K562 (cell line): ENCODE measurements around the gene ANKLE1. TPM values are rescaled to one million over a fixed set of nuclear protein-coding genes. Genes with fewer than 3 reads are reported as not detected.

Source experiments
- BCL6 ChIP-seq: fragments of 250-450 bp; sonication (Bioruptor Pico); IDR thresholded peaks from 2 replicates; pipeline ENCODE4 v1.4.0; 2020
- CC2D1A ChIP-seq: fragments of 450-650 bp; IDR thresholded peaks from 2 replicates; pipeline ENCODE4 v1.6.1; 2017; ENCODE audit warnings: mild to moderate bottlenecking
- EGR1 ChIP-seq: fragments of 450-650 bp; conservative IDR thresholded peaks from 2 replicates; pipeline ENCODE4 v1.6.1; 2017; ENCODE audit warnings: mild to moderate bottlenecking
- ETV1 ChIP-seq: fragments of 450-650 bp; conservative IDR thresholded peaks from 2 replicates; pipeline ENCODE4 v1.6.1; 2016; ENCODE audit warnings: missing genetic modification characterization, control low read depth, low read depth, missing compliant biosample characterization
- FOXK1 ChIP-seq: sonication (generic); formaldehyde crosslinking; IDR thresholded peaks from 2 replicates; pipeline ENCODE4 v1.8.0; 2022; ENCODE audit warnings: missing genetic modification reagents, mild to moderate bottlenecking, borderline replicate concordance
- HDAC8 ChIP-seq: fragments of 450-650 bp; IDR thresholded peaks from 2 replicates; pipeline ENCODE4 v1.6.1; 2016; ENCODE audit warnings: mild to moderate bottlenecking, missing genetic modification characterization, moderate library complexity, missing compliant biosample characterization
- KDM5B ChIP-seq: fragments of 200-600 bp; sonication (generic); IDR thresholded peaks from 2 replicates; pipeline ENCODE4 v1.6.1; 2012; ENCODE audit warnings: low read depth, mild to moderate bottlenecking, moderate library complexity, low read length, control low read depth, inconsistent platforms; ENCODE audit not compliant: insufficient replicate concordance
- MAX ChIP-seq: sonication (generic); formaldehyde crosslinking; IDR thresholded peaks from 2 replicates; pipeline ENCODE4 v1.9.0; 2022; ENCODE audit warnings: mild to moderate bottlenecking, missing genetic modification reagents
- MXI1 ChIP-seq: IDR thresholded peaks from 2 replicates; pipeline ENCODE4 v1.6.1; 2011; ENCODE audit warnings: low read depth, mild to moderate bottlenecking, improper control_type of control experiment, low read length
- NCOA6 ChIP-seq: fragments of 450-650 bp; IDR thresholded peaks from 2 replicates; pipeline ENCODE4 v1.6.1; 2017; ENCODE audit warnings: mild to moderate bottlenecking
- NFIX ChIP-seq: fragments of 250-450 bp; sonication (Bioruptor Pico); IDR thresholded peaks from 2 replicates; pipeline ENCODE4 v1.4.0; 2020; ENCODE audit warnings: low read depth, mild to moderate bottlenecking, moderate library complexity
- POLR3G ChIP-seq: IDR thresholded peaks from 2 replicates; pipeline ENCODE4 v1.6.1; 2011; ENCODE audit not compliant: insufficient read length, insufficient replicate concordance; ENCODE audit errors: extremely low read depth
- SPI1 ChIP-seq: IDR thresholded peaks from 2 replicates; pipeline ENCODE4 v1.6.1; 2011; ENCODE audit warnings: low read depth, low read length, control low read depth, borderline replicate concordance
- ZBTB1 ChIP-seq: sonication (generic); formaldehyde crosslinking; IDR thresholded peaks from 2 replicates; pipeline ENCODE4 v1.8.1; 2023; ENCODE audit warnings: missing genetic modification reagents, low read depth, mild to moderate bottlenecking, borderline replicate concordance
- ZBTB49 ChIP-seq: sonication (generic); formaldehyde crosslinking; IDR thresholded peaks from 2 replicates; pipeline ENCODE4 v1.8.0; 2022; ENCODE audit warnings: missing genetic modification reagents, mild to moderate bottlenecking, borderline replicate concordance
- ZNF551 ChIP-seq: fragments of 250-450 bp; sonication (Bioruptor Pico); IDR thresholded peaks from 2 replicates; pipeline ENCODE4 v1.5.0; 2021; ENCODE audit warnings: mild to moderate bottlenecking, moderate library complexity
- ZNF77 ChIP-seq: fragments of 250-450 bp; sonication (Bioruptor Pico); IDR thresholded peaks from 2 replicates; pipeline ENCODE4 v1.5.0; 2020
- polyA plus RNA-seq, 8 experiments: library from polyadenylated mRNA; depleted of rRNA in 4 of 8; stranded (reverse) in 5 of 8; unstranded in 3 of 8; fragments of >200 nt; fragmentation: Nextera tagmentation in 2 of 8; fragmentation: Illumina TruSeq in 1 of 8; extraction: Ambion mirVana in 2 of 8; extraction: Trizol in 1 of 8; gene quantifications; 2 replicates each; pipeline versions ENCODE4 v1.2.1 to v1.2.3, GENCODE V29; 2011 to 2014; ENCODE audit warnings: inconsistent platforms in 1 of 8, missing spikeins in 1 of 8
- total RNA-seq, 7 experiments: library from RNA; depleted of rRNA in 6 of 7; stranded (reverse); fragments of >200 nt in 6 of 7; fragmentation: Illumina TruSeq in 2 of 7; extraction: Trizol in 2 of 7; gene quantifications; 2 replicates each; pipeline versions ENCODE4 v1.2.1 to v1.2.3, GENCODE V29; 2011 to 2021; ENCODE audit warnings: low replicate concordance in 1 of 7
- TF ChIP-seq, protein P1 (sequence below): fragments of 450-650 bp; formaldehyde crosslinking; IDR thresholded peaks from 2 replicates; pipeline ENCODE4 v1.4.0; 2020; ENCODE audit warnings: mild to moderate bottlenecking, moderate library complexity
- TF ChIP-seq, protein P2 (sequence below): fragments of 450-650 bp; formaldehyde crosslinking; IDR thresholded peaks from 2 replicates; pipeline ENCODE4 v1.4.0; 2020; ENCODE audit warnings: mild to moderate bottlenecking
- TF ChIP-seq, protein P3 (sequence below): IDR thresholded peaks from 3 replicates; pipeline ENCODE4 v1.6.1; 2011; ENCODE audit warnings: borderline replicate concordance, mild to moderate bottlenecking, moderate library complexity; ENCODE audit not compliant: insufficient read length; ENCODE audit errors: extremely low read depth

ANKLE1 gene
- total and polyA plus RNA-seq, 9 of the 15 experiments (the other 6 are each of a cell fraction or from before 2014, with no cell fraction given), result 0.63 to 9.2 (median 2.9) TPM

- no peak for TF ChIP-seq ZBTB49
- peak; percentile 49; the same call in 1 of the 2 replicates for TF ChIP-seq SPI1
- TF ChIP-seq NFIX (CRISPR knock-in tag), result no peak
- TF ChIP-seq, protein P1, sequence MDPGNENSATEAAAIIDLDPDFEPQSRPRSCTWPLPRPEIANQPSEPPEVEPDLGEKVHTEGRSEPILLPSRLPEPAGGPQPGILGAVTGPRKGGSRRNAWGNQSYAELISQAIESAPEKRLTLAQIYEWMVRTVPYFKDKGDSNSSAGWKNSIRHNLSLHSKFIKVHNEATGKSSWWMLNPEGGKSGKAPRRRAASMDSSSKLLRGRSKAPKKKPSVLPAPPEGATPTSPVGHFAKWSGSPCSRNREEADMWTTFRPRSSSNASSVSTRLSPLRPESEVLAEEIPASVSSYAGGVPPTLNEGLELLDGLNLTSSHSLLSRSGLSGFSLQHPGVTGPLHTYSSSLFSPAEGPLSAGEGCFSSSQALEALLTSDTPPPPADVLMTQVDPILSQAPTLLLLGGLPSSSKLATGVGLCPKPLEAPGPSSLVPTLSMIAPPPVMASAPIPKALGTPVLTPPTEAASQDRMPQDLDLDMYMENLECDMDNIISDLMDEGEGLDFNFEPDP (CRISPR knock-in tag), result no peak
- no peak for TF ChIP-seq NCOA6
- no peak for TF ChIP-seq POLR3G
- TF ChIP-seq, protein P2, sequence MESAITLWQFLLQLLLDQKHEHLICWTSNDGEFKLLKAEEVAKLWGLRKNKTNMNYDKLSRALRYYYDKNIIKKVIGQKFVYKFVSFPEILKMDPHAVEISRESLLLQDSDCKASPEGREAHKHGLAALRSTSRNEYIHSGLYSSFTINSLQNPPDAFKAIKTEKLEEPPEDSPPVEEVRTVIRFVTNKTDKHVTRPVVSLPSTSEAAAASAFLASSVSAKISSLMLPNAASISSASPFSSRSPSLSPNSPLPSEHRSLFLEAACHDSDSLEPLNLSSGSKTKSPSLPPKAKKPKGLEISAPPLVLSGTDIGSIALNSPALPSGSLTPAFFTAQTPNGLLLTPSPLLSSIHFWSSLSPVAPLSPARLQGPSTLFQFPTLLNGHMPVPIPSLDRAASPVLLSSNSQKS (CRISPR knock-in tag), result no peak
- no peak for TF ChIP-seq MXI1
- TF ChIP-seq, protein P3, sequence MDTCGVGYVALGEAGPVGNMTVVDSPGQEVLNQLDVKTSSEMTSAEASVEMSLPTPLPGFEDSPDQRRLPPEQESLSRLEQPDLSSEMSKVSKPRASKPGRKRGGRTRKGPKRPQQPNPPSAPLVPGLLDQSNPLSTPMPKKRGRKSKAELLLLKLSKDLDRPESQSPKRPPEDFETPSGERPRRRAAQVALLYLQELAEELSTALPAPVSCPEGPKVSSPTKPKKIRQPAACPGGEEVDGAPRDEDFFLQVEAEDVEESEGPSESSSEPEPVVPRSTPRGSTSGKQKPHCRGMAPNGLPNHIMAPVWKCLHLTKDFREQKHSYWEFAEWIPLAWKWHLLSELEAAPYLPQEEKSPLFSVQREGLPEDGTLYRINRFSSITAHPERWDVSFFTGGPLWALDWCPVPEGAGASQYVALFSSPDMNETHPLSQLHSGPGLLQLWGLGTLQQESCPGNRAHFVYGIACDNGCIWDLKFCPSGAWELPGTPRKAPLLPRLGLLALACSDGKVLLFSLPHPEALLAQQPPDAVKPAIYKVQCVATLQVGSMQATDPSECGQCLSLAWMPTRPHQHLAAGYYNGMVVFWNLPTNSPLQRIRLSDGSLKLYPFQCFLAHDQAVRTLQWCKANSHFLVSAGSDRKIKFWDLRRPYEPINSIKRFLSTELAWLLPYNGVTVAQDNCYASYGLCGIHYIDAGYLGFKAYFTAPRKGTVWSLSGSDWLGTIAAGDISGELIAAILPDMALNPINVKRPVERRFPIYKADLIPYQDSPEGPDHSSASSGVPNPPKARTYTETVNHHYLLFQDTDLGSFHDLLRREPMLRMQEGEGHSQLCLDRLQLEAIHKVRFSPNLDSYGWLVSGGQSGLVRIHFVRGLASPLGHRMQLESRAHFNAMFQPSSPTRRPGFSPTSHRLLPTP, result no peak
- no peak for TF ChIP-seq KDM5B
- no peak for TF ChIP-seq ZNF551 (CRISPR knock-in tag)
- no peak; the same call in 1 of the 2 replicates for TF ChIP-seq HDAC8
- TF ChIP-seq EGR1, result peak; percentile 87
- TF ChIP-seq ZNF77 (CRISPR knock-in tag), result no peak
- no peak for TF ChIP-seq BCL6 (CRISPR knock-in tag)
- TF ChIP-seq MAX, result peak; percentile 72
- no peak for TF ChIP-seq FOXK1 (CRISPR knock-in tag)
- TF ChIP-seq CC2D1A, result peak; percentile 100
- TF ChIP-seq ZBTB1 (CRISPR knock-in tag), result no peak; the same call in 1 of the 2 replicates
- TF ChIP-seq ETV1 (tag), result peak; percentile 64
These were observed 27.7 kb downstream of the ANKLE1 start, which contains the start of gene DDA1 (continued) for GRCh38 chr19:17309198-17309964.
